ENCODE data around the gene SDK1. TPM values are rescaled to one million over a fixed set of nuclear protein-coding genes. Genes with fewer than 3 reads are reported as not detected.
A peak's percentile ranks its signal among the peaks of the same experiment; 100 is the strongest.

SDK1 gene
- total RNA-seq, 4 donors from 2014 or later: 3.7 to 80.9 (median 13.1) TPM

DNA sequence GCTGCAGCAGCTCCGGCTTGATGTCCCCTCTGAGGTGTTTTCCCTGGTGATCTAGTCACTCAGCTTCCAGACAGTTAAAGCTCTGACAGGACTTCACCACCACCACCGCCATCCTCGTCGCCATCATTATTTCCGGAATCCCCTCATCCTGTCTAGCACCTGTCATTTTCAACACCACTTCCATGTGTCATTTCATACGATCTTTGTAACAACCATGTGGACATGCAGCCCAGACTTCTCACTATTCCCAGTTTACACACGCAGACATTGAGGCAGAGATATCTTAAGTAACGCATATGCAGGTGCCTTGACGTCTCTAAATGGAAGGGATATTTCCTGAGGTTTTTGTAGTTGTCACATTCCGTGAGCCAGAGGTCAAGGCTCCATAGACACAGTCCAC is 850.5 kb downstream of the SDK1 start:
- H3K4me3 ChIP-seq: no peak overlapping the region
- no peaks in the 10 kb centered on the region for H3K4me1 ChIP-seq
- no peak for DNase-seq
- H3K27me3 ChIP-seq: no peaks in the 10 kb centered on the region
- TF ChIP-seq POLR2A (IDR thresholded peaks at IDR 0.05): no peak
- peak overlapping the region in 2 of 4 donors; percentile 35 to 65 for H3K27ac ChIP-seq
- H3K36me3 ChIP-seq: no peaks in the 10 kb centered on the region
- H3K9me3 ChIP-seq: no peaks in the 10 kb centered on the region

DNA sequence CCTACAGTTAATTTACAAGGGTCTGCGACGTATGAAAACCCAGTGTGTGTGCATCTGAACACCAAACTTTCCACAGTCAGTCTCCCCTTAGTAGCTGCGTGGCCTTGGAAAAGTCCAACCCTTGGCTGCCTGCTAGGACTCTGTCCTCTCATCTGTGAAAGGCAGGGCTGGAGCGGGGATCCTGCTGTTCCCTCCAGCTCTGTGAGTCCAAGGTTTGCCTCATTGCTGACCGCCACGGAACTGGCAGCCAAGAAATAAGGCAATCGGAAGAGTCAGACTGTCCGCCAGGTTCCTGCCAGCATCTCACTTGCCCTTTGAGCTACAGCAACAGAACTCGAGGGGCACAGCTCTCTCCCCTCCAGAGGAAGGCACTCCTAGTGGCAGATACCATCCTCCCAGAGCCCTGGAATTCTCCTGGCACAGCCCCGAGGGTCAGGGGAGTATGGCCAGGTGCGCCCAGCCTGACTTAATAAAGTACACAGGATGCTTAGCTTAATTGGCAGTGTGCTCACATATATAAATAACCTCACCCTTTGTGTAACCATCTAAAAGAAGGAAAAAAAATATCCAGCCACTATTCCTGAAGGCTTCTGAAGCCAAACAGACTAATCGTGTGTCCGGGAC is 851.0 kb downstream of the SDK1 start:
- peak in 2 of 3 donors; percentile 62 to 66 for DNase-seq
- H3K27ac ChIP-seq: peak overlapping the region in 2 of 4 donors; percentile 35 to 65

DNA sequence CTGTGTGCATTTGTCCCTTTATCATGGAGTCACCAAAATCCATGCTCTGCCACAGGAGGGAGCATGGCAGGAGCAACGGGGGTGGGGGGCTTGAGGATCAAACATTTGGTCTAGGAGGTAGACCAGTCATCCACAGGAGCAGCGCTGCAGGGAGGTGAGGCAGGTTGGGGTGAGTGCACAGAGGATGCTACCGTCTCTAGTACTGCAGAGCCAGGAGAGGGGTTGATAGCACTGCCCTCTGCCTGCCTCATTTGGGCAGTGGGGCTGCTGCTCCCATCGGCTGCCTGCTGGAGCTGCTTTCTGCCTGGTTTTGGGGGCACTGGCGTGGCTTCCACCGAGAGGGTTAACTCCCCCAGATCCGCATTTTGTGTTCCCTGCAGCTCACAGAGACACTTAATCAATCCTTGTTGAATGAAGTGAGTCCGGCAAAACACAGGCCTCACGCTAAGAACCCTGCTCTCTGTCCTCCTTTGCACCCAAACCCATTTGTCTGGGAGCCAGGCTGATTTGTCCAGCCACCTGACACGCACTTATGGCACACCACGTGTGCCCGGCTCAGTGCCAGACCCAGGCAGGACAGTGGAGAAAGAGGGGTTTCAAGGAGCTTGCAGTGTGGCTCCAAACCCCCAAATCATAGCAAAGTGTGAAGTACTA is 854.0 kb downstream of the SDK1 start:
- H3K27me3 ChIP-seq: no peaks in the 10 kb centered on the region
- no peak for TF ChIP-seq POLR2A (IDR thresholded peaks at IDR 0.05)
- TF ChIP-seq, protein P1, sequence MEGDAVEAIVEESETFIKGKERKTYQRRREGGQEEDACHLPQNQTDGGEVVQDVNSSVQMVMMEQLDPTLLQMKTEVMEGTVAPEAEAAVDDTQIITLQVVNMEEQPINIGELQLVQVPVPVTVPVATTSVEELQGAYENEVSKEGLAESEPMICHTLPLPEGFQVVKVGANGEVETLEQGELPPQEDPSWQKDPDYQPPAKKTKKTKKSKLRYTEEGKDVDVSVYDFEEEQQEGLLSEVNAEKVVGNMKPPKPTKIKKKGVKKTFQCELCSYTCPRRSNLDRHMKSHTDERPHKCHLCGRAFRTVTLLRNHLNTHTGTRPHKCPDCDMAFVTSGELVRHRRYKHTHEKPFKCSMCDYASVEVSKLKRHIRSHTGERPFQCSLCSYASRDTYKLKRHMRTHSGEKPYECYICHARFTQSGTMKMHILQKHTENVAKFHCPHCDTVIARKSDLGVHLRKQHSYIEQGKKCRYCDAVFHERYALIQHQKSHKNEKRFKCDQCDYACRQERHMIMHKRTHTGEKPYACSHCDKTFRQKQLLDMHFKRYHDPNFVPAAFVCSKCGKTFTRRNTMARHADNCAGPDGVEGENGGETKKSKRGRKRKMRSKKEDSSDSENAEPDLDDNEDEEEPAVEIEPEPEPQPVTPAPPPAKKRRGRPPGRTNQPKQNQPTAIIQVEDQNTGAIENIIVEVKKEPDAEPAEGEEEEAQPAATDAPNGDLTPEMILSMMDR (IDR thresholded peaks at IDR 0.05): no peak
- H3K36me3 ChIP-seq: no peaks in the 10 kb centered on the region
- no peak overlapping the region for H3K4me3 ChIP-seq
- H3K9me3 ChIP-seq: no peaks in the 10 kb centered on the region
- no peaks in the 10 kb centered on the region for H3K4me1 ChIP-seq
- DNase-seq: no peak
- H3K27ac ChIP-seq: no peak overlapping the region

More for the DNA sequence above, 851.0 kb downstream of the SDK1 start:
- no peaks in the 10 kb centered on the region for H3K9me3 ChIP-seq
- no peak for TF ChIP-seq POLR2A (IDR thresholded peaks at IDR 0.05)
- TF ChIP-seq, protein P1 (IDR thresholded peaks at IDR 0.05): peak in 1 of 6 experiments; percentile 7
- H3K4me1 ChIP-seq: no peaks in the 10 kb centered on the region
- no peak overlapping the region for H3K4me3 ChIP-seq
- H3K27me3 ChIP-seq: no peaks in the 10 kb centered on the region
- H3K36me3 ChIP-seq: no peaks in the 10 kb centered on the region

DNA sequence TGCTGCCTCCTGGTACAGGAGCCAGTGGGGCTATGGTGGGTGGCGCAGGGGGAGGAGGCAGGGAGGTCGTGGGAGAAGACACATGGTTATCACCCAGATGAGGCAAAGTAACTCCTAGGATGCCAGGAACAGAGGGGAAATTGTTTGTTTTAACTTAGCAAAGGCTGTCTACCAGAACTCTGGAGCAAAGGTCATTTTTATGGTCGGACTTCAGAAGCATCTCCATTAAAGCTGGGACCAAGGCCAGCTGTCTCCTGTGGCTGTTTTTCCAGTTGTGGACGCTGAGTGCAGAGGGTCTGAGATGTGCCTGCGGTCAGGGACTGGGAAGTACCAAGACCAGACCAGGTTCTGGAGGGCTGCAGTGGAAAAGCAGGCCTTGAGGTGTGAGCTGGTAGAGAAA is 855.1 kb downstream of the SDK1 start:
- no peaks in the 10 kb centered on the region for H3K27me3 ChIP-seq
- no peak for TF ChIP-seq POLR2A (IDR thresholded peaks at IDR 0.05)
- TF ChIP-seq, protein P1 (IDR thresholded peaks at IDR 0.05): no peak
- no peaks in the 10 kb centered on the region for H3K36me3 ChIP-seq
- H3K27ac ChIP-seq: peak overlapping the region in 1 of 4 donors; percentile 22
- no peaks in the 10 kb centered on the region for H3K9me3 ChIP-seq
- no peak overlapping the region for H3K4me3 ChIP-seq
- H3K4me1 ChIP-seq: no peaks in the 10 kb centered on the region
- DNase-seq: peak in 1 of 3 donors; percentile 58

DNA sequence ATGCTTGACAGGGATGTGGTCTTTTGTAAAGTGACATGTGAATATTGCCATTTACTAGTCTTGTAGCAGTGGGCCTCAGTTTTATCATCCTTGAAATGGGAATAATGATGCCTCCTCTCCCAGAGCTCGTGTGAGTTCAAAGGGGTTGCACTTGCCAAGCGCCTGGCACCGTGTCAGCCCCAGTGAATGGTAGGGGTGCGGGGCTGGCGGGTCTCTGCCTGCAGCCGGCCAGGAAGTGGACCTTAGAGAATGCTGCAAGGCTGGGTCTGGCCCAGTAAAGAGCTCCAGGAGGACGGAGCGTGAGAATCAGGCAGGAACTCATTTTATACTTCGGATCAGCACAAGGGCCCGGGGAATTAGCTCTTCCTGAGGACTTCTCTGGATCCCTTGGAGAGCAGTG is 856.6 kb downstream of the SDK1 start:
- Histone ChIP-seq H3K4me1 (no peaks in the 10 kb centered on the region), H3K4me3 (no peak overlapping the region), H3K9me3 (no peaks in the 10 kb centered on the region), H3K36me3 (no peaks in the 10 kb centered on the region), H3K27ac (no peak overlapping the region), H3K27me3 (no peaks in the 10 kb centered on the region)
- DNase-seq: no peak
- no peak for TF ChIP-seq POLR2A (IDR thresholded peaks at IDR 0.05)

DNA sequence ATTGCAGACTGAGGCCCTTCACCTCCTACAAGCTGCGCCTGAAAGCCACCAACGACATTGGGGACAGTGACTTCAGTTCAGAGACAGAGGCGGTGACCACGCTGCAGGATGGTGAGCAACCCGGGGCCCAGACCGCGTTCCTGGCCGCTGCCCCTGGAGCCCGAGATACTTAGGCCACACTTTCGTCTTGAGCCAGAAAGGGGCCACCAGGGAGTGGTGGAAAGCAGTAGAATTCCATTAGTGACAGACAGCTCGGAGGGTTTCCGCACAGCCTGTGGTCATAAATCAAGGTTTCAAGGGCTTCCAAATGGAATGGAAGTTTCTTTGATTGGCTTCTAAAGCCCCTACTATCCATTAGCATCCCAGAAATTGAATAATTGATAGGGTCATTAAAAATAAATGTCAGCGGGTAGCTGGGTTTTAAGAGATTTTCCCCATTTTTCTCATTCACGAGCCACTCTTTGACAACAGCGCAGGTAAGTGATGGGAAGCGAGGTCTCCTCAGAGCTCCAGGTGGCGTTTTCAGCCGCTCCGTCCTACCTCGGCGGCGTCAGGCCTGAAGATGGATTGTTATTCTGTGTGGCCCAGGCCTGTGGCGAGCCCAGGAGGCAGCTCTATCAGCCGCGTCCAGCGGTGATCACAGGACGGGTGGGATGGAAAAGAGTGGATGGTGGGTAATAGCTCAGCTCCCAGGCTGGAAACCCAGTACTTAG is 857.5 kb downstream of the SDK1 start:
- Histone ChIP-seq H3K9me3 (no peaks in the 10 kb centered on the region), H3K27ac (no peak overlapping the region), H3K36me3 (no peaks in the 10 kb centered on the region), H3K4me1 (no peaks in the 10 kb centered on the region), H3K4me3 (no peak overlapping the region), H3K27me3 (no peaks in the 10 kb centered on the region)
- DNase-seq: no peak
- TF ChIP-seq, protein P1 (IDR thresholded peaks at IDR 0.05): no peak
- TF ChIP-seq POLR2A (IDR thresholded peaks at IDR 0.05): no peak
